ENCODE results near the gene C2orf72. TPM values are rescaled to one million over a fixed set of nuclear protein-coding genes. Genes with fewer than 3 reads are reported as not detected.

C2orf72 gene
- total and polyA plus RNA-seq, 2 donors (not counting 1 experiment from before 2014, with no cell fraction given): not detected

GRCh38 chr2:231057590-231057989 is 20.3 kb downstream of the C2orf72 start:
- TF ChIP-seq CTCF (IDR thresholded peaks at IDR 0.05): no peak
- TF ChIP-seq EZH2 (IDR thresholded peaks at IDR 0.05; ENCODE audit: borderline replicate concordance, insufficient read depth, low read depth, low read length, poor library complexity, severe bottlenecking): no peak
- Histone ChIP-seq H3K9ac (ENCODE audit: low read length) (peak overlapping the region; percentile 91), H3K27ac (ENCODE audit: low read length in 2 of 2) (peak overlapping the region; percentile 85 to 86), H3K36me3 (replicated peaks in 1 of 2; ENCODE audit: control extremely low read depth in 1 of 2, control insufficient read depth in 1 of 2, extremely low read depth in 1 of 2, insufficient read depth in 2 of 2, low read length in 1 of 2) (peaks cover 0 to 2% of the 10 kb centered on the region in 2 experiments), H4K20me1 (ENCODE audit: control insufficient read depth, insufficient read depth, low read length, poor library complexity, severe bottlenecking) (peaks cover 24% of the 10 kb centered on the region), H3K27me3 (replicated peaks in 1 of 4; ENCODE audit: control extremely low read depth in 1 of 4, control insufficient read depth in 3 of 4, insufficient read depth in 4 of 4, low read length in 3 of 4) (peaks cover 0 to 3% (median 0%) of the 10 kb centered on the region in 4 experiments), H3K79me2 (ENCODE audit: control insufficient read depth, insufficient read depth, low read length) (peaks cover 35% of the 10 kb centered on the region), H3K4me2 (replicated peaks; ENCODE audit: low read depth, low read length, poor library complexity, severe bottlenecking) (peak overlapping the region; percentile 94), H2AFZ (ENCODE audit: insufficient read depth, low read depth, low read length, poor library complexity, severe bottlenecking) (peak overlapping the region; percentile 91), H3K4me3 (ENCODE audit: control extremely low read depth in 1 of 5, extremely low read depth in 1 of 5, insufficient read depth in 1 of 5, low read depth in 2 of 5, low read length in 4 of 5) (peak overlapping the region; percentile 75 to 99 (median 90)), H3K4me1 (ENCODE audit: control insufficient read depth in 2 of 2, insufficient read depth in 2 of 2, low read length in 2 of 2) (peaks cover 18 to 22% of the 10 kb centered on the region in 2 donors), H3K9me3 (ENCODE audit: control extremely low read depth in 1 of 3, control insufficient read depth in 2 of 3, insufficient read depth in 1 of 3, low read length in 2 of 3) (no peaks in the 10 kb centered on the region)
- DNase-seq: no peak
- H3K27me3 Mint-ChIP-seq: peaks cover 12% of the 10 kb centered on the region
- H3K9me3 Mint-ChIP-seq (ENCODE audit: insufficient read depth): no peaks in the 10 kb centered on the region
- peak overlapping the region; percentile 100 for H3K27ac Mint-ChIP-seq
- intact Hi-C loops (cut with micrococcal nuclease): loop anchor here (2.0 to 10.0 kb wide), 4 partner anchors 345 to 1497 kb away; partner anchors contain the start of genes CAB39, EIF4E2, NCL and TIGD1
- ChIA-PET CTCF (interaction anchor here (0.8 to 0.9 kb wide), 3 partner anchors 12 to 407 kb away, joined by 3 read pairs; partner anchors contain the start of gene NCL), POLR2A (no interaction called here)
- H3K4me1 Mint-ChIP-seq: peaks cover 35% of the 10 kb centered on the region
- 11% methylated on average over 6 of the region's 10 CpGs for WGBS (ENCODE audit: insufficient coverage)
- H3K4me3 Mint-ChIP-seq: peak overlapping the region; percentile 100
- ATAC-seq (ENCODE audit: low read depth): no peak

DNA sequence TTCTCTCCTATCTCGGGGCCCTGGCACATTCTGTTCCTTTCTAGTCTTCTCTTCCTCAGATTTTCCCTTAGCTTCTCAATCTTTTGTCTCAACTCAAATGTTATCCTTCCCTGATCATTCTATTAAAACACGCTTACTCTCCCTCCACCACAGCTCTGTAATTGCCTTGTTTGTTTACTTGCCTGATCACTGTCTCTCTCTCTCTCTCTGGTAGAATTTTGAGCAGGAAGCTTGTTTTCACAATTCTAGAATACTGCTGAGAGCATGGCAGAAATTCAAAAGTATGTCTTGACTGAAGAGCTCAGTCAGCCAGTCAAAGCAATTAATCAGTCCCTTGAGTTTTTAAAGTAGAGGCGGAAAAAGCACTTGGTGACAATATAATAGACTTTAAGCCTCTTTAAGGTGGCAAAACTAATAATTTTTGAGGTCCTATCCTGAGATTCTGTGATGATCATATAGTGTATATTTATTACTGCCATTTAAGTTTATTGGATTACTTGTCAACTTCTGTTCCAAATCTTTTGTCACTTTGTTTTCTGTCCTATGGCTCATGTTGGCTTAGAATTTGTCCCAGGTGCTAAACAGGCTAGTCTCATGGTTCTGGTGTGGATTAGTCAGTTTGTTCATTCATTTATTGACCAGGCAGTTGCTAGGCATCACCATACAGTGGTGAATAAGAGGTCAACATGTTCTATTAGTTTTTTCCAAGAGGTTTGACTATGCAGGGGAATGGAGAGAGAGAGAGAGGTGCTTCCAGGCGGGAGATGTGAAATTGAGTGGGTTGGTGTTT is 21.6 kb downstream of the C2orf72 start:
- Histone ChIP-seq H3K9ac (ENCODE audit: low read length) (no peak overlapping the region), H3K4me2 (replicated peaks; ENCODE audit: low read depth, low read length, poor library complexity, severe bottlenecking) (no peak overlapping the region)

More for the DNA sequence above, 21.6 kb downstream of the C2orf72 start:
- POLR2A ChIA-PET: interaction anchor here (0.6 to 0.7 kb wide), 2 partner anchors 200 to 1115 kb away, joined by 4 to 6 read pairs; no protein-coding TSS in a partner anchor
- Histone ChIP-seq H3K27me3 (replicated peaks in 1 of 4; ENCODE audit: control extremely low read depth in 1 of 4, control insufficient read depth in 3 of 4, insufficient read depth in 4 of 4, low read length in 3 of 4) (peaks cover 0 to 2% (median 0%) of the 10 kb centered on the region in 4 experiments), H3K27ac (ENCODE audit: low read length in 2 of 2) (no peak overlapping the region), H3K4me1 (ENCODE audit: control insufficient read depth in 2 of 2, insufficient read depth in 2 of 2, low read length in 2 of 2) (peaks cover 15 to 18% of the 10 kb centered on the region in 2 donors), H4K20me1 (ENCODE audit: control insufficient read depth, insufficient read depth, low read length, poor library complexity, severe bottlenecking) (peaks cover 24% of the 10 kb centered on the region), H2AFZ (ENCODE audit: insufficient read depth, low read depth, low read length, poor library complexity, severe bottlenecking) (no peak overlapping the region), H3K9me3 (ENCODE audit: control extremely low read depth in 1 of 3, control insufficient read depth in 2 of 3, insufficient read depth in 1 of 3, low read length in 2 of 3) (no peaks in the 10 kb centered on the region), H3K4me3 (ENCODE audit: control extremely low read depth in 1 of 5, extremely low read depth in 1 of 5, insufficient read depth in 1 of 5, low read depth in 2 of 5, low read length in 4 of 5) (no peak overlapping the region), H3K79me2 (ENCODE audit: control insufficient read depth, insufficient read depth, low read length) (peaks cover 35% of the 10 kb centered on the region), H3K36me3 (replicated peaks in 1 of 2; ENCODE audit: control extremely low read depth in 1 of 2, control insufficient read depth in 1 of 2, extremely low read depth in 1 of 2, insufficient read depth in 2 of 2, low read length in 1 of 2) (peaks cover 0 to 13% of the 10 kb centered on the region in 2 experiments)
- intact Hi-C loops (cut with micrococcal nuclease): loop anchor here (5.0 to 10.0 kb wide), 3 partner anchors 347 to 1496 kb away; partner anchors contain the start of genes CAB39, EIF4E2, NCL and TIGD1
- CTCF ChIA-PET: no interaction called here
- ATAC-seq (ENCODE audit: low read depth) (no peak), DNase-seq (no peak)
- peaks cover 32% of the 10 kb centered on the region for H3K4me1 Mint-ChIP-seq
- WGBS (ENCODE audit: insufficient coverage): 100% methylated on average over 1 of the region's 4 CpGs
- H3K27ac Mint-ChIP-seq: no peak overlapping the region
- peaks cover 7% of the 10 kb centered on the region for H3K27me3 Mint-ChIP-seq
- H3K9me3 Mint-ChIP-seq (ENCODE audit: insufficient read depth): no peaks in the 10 kb centered on the region
- no peak for TF ChIP-seq EZH2 (IDR thresholded peaks at IDR 0.05; ENCODE audit: borderline replicate concordance, insufficient read depth, low read depth, low read length, poor library complexity, severe bottlenecking)
- no peak for TF ChIP-seq CTCF (IDR thresholded peaks at IDR 0.05)
- peak overlapping the region; percentile 100 for H3K4me3 Mint-ChIP-seq

All from B cell (primary cell).